Measurements from ENCODE around the gene KLKB1.

GRCh38 chr4:186264660-186265059 lies 37.4 kb downstream of the KLKB1 start:
- TF ChIP-seq ZNF274 (IDR thresholded peaks at IDR 0.05; ENCODE audit: low read depth, low read length) (no peak), SUZ12 (IDR thresholded peaks at IDR 0.05; ENCODE audit: extremely low read depth, insufficient read depth, insufficient read length) (no peak)

All from NT2/D1 (cell line).